22Rv1 (cell line): Measurements from ENCODE around the gene FILIP1L.

Source experiments
- H3K27ac ChIP-seq: fragments of 450-650 bp; 2 replicates; pipeline ENCODE4 v1.5.1; 2017
- ZFX ChIP-seq: fragments of 450-650 bp; IDR thresholded peaks from 2 replicates; pipeline ENCODE4 v1.6.1; 2017; ENCODE audit warnings: antibody characterized with exemption, borderline replicate concordance
- TF ChIP-seq, protein P1 (sequence below): fragments of 450-650 bp; IDR thresholded peaks from 2 replicates; pipeline ENCODE4 v1.5.1; 2017; ENCODE audit warnings: mild to moderate bottlenecking

Gene FILIP1L

GRCh38 chr3:100030346-100030745 lies 84.0 kb downstream of the FILIP1L start:
- TF ChIP-seq, protein P1, sequence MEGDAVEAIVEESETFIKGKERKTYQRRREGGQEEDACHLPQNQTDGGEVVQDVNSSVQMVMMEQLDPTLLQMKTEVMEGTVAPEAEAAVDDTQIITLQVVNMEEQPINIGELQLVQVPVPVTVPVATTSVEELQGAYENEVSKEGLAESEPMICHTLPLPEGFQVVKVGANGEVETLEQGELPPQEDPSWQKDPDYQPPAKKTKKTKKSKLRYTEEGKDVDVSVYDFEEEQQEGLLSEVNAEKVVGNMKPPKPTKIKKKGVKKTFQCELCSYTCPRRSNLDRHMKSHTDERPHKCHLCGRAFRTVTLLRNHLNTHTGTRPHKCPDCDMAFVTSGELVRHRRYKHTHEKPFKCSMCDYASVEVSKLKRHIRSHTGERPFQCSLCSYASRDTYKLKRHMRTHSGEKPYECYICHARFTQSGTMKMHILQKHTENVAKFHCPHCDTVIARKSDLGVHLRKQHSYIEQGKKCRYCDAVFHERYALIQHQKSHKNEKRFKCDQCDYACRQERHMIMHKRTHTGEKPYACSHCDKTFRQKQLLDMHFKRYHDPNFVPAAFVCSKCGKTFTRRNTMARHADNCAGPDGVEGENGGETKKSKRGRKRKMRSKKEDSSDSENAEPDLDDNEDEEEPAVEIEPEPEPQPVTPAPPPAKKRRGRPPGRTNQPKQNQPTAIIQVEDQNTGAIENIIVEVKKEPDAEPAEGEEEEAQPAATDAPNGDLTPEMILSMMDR: no peak
- TF ChIP-seq ZFX: no peak
- no peak overlapping the region for H3K27ac ChIP-seq

- no peak overlapping the region for H3K27ac ChIP-seq
- TF ChIP-seq ZFX: no peak
- TF ChIP-seq, protein P1: no peak
Measured at GRCh38 chr3:100029689-100030088, 84.6 kb downstream of the FILIP1L start.

- H3K27ac ChIP-seq: no peak overlapping the region
- TF ChIP-seq ZFX: no peak
- TF ChIP-seq, protein P1: no peak
Measured at GRCh38 chr3:100029052-100029451, 85.2 kb downstream of the FILIP1L start.

DNA sequence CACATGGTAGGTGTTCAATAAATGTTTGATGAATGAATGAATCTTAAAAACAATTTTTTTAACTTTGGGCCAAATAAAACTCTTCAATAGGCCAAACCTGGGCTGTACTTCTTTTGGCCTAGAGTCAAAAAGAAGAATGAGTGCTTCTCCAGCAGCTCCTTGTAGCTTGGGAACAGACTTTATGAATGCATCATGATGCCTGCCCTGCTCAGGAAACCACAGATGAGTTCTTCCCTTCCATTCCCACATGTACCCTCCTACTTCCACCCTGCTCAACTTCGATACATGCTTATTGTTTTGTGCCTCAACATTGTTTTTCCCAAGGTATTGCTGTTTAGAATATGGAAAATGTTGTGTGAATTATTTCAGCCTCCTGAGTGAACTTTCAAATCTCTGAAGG lies 87.0 kb downstream of the FILIP1L start:
- TF ChIP-seq ZFX: no peak
- TF ChIP-seq, protein P1: no peak
- no peak overlapping the region for H3K27ac ChIP-seq

GRCh38 chr3:100024520-100025303 lies 89.6 kb downstream of the FILIP1L start:
- TF ChIP-seq ZFX: no peak
- H3K27ac ChIP-seq: no peak overlapping the region

GRCh38 chr3:100023595-100023994 lies 90.7 kb downstream of the FILIP1L start:
- no peak for TF ChIP-seq ZFX
- TF ChIP-seq, protein P1: no peak
- H3K27ac ChIP-seq: peak overlapping the region; percentile 38

DNA sequence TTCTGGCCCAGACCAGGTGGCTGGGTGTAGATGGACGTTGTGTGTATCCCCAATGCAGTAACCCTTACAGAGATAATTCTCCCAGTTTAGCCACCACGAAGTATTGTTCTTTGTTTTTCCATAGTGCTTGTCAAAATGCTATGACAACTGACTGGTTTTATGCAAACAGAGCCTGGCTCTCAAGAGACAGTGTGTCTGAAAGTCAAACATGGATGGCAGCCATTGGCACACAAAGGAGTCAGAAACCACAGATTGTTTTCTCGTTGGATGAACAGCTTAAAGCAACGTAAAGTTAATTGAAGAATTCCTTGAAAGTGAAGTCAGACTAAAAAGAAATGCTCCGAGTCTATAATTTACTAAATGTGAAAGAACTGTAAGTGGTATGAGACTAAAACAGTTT lies 91.2 kb downstream of the FILIP1L start:
- TF ChIP-seq, protein P1: no peak
- TF ChIP-seq ZFX: no peak
- peak overlapping the region; percentile 38 for H3K27ac ChIP-seq

GRCh38 chr3:100022506-100022905 lies 91.8 kb downstream of the FILIP1L start:
- peak overlapping the region; percentile 38 for H3K27ac ChIP-seq
- TF ChIP-seq ZFX: no peak
- TF ChIP-seq, protein P1: no peak
